Body of pancreas (tissue), 4 donors: ENCODE results near the gene SCFD2.

ENCODE experiments used
- CTCF ChIP-seq, 7 experiments: fragments of 450-650 bp in 4 of 7; fragments of 200-600 bp in 3 of 7; sonication (generic) in 3 of 7; IDR thresholded peaks; one replicate each; pipeline ENCODE4 v1.5.1; 2016 to 2019; ENCODE audit warnings: antibody characterized with exemption in 7 of 7
- POLR2A ChIP-seq, 3 donors: fragments of 450-650 bp; IDR thresholded peaks; one replicate each; pipeline ENCODE4 v1.6.1; 2016; ENCODE audit warnings: antibody characterized with exemption in 3 of 3, mild to moderate bottlenecking in 2 of 3

DNA sequence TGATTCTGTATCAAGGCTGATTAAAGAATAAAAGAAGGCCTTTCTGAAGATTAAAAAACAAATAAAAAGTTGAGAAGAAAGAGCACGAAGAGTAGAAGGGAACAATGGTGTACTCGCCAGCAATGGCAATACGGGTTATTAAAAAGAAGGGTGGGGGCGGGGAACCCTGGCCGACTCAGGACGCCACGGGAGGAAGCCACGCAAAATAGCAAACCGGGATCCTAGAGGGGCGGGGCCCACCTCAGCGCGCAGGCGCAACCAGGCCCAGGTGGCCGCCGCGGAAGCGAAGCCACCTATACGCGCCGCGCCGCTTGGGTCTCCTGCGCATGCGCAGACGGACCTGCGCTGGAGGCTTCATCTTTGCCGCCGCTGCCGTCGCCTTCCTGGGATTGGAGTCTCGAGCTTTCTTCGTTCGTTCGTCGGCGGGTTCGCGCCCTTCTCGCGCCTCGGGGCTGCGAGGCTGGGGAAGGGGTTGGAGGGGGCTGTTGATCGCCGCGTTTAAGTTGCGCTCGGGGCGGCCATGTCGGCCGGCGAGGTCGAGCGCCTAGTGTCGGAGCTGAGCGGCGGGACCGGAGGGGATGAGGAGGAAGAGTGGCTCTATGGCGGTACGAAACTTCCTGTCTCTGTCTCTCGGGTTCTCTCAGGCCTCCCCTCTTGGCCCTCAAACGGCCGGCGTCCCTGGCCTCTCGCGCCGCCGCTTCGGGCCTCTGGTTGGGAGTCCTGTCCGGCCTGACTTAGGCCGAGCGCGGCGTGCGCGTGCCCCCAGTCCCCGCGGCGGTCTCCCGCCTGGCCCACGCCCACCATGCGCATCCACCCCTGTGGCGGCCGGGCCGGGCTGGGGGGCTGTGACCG is 11.7 kb upstream of the SCFD2 start, which contains the start of gene FIP1L1:
- TF ChIP-seq CTCF (IDR thresholded peaks at IDR 0.05) (peak in 1 of 7 experiments; percentile 20), POLR2A (IDR thresholded peaks at IDR 0.05) (peak; percentile 59 to 85 (median 82))
